NT2/D1 (cell line): Measurements from ENCODE around the gene ACSL4.

ENCODE experiments used
- SUZ12 ChIP-seq: IDR thresholded peaks from 2 replicates; pipeline ENCODE4 v1.6.1; 2011; ENCODE audit not compliant: insufficient read length, insufficient read depth; ENCODE audit errors: extremely low read depth
- ZNF274 ChIP-seq: IDR thresholded peaks from 2 replicates; pipeline ENCODE4 v1.6.1; 2011; ENCODE audit warnings: mild to moderate bottlenecking, low read depth, low read length

DNA sequence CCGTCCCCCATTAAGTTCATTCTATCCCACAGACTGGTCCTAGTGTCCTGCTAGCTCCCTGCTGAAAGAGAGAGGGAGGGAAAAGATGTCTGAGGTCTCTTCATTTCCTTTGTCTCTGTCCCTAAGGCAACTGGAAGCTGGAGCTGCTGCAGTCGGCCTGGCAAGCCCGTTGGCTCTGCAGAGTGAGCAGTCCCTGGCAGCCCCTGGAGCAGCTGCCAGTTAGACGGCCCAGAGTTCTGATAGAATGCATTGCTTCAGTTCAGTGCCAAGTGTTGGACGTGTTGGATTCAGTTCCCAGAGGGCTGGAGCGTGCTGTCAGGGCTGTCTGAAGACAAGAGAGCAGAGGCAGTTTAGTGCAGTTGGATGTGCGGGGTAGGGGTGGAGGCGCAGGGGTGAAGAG, 109.1 kb downstream of the ACSL4 start:
- no peak for TF ChIP-seq ZNF274
- TF ChIP-seq SUZ12: no peak
